Nucleus accumbens (tissue), 56 donors: ENCODE results near the gene ARFGAP3.
A peak's percentile ranks its signal among the peaks of the same experiment; 100 is the strongest.
"Not testable (repeated sequence)": the region's sequence is repeated elsewhere in the genome, so short reads cannot be mapped to it uniquely, and the experiment has no call there.

ENCODE experiments used
- DNase-seq, 56 donors: peaks; one replicate each; lab custom pipeline; 2025; lab: John Stamatoyannopoulos, UW

Gene ARFGAP3

GRCh38 chr22:42799461-42800405 lies 57.3 kb downstream of the ARFGAP3 start:
- no peak for DNase-seq

GRCh38 chr22:42799061-42799460 lies 58.0 kb downstream of the ARFGAP3 start:
- DNase-seq, result no peak

- no peak for DNase-seq
These were observed 60.1 kb downstream of the ARFGAP3 start for GRCh38 chr22:42797011-42797410.

GRCh38 chr22:42796081-42796480 lies 61.0 kb downstream of the ARFGAP3 start:
- DNase-seq, result no peak

GRCh38 chr22:42794551-42795510 lies 62.2 kb downstream of the ARFGAP3 start:
- no peak for DNase-seq

GRCh38 chr22:42793848-42794405 lies 63.1 kb downstream of the ARFGAP3 start:
- DNase-seq, result no peak

- no peak for DNase-seq
These were observed 63.9 kb downstream of the ARFGAP3 start for GRCh38 chr22:42792909-42793847.

- no peak for DNase-seq
These were observed 64.6 kb downstream of the ARFGAP3 start for GRCh38 chr22:42792453-42792908.

GRCh38 chr22:42791721-42792452 lies 65.2 kb downstream of the ARFGAP3 start:
- no peak for DNase-seq

- no peak for DNase-seq
These were observed 68.6 kb downstream of the ARFGAP3 start for GRCh38 chr22:42788466-42788865.

- DNase-seq, result no peak
These were observed 69.1 kb downstream of the ARFGAP3 start for GRCh38 chr22:42788021-42788420.

- DNase-seq, result no peak
These were observed 69.7 kb downstream of the ARFGAP3 start for GRCh38 chr22:42787357-42787736.

GRCh38 chr22:42786606-42787356 lies 70.3 kb downstream of the ARFGAP3 start:
- DNase-seq, result no peak

GRCh38 chr22:42785706-42786499 lies 71.2 kb downstream of the ARFGAP3 start:
- no peak for DNase-seq

- DNase-seq, result not testable (repeated sequence)
These were observed 74.8 kb downstream of the ARFGAP3 start for GRCh38 chr22:42782306-42782705.

- DNase-seq, result peak in 24 of 56 donors; percentile 4 to 74 (median 24)
These were observed 77.0 kb downstream of the ARFGAP3 start for GRCh38 chr22:42780070-42780540.

- DNase-seq, result no peak
These were observed 79.9 kb downstream of the ARFGAP3 start for GRCh38 chr22:42777126-42777525.
